Suprapubic skin (tissue), 4 donors: ENCODE data around the gene BCKDHA. TPM values are rescaled to one million over a fixed set of nuclear protein-coding genes. Genes with fewer than 3 reads are reported as not detected.
"Not testable (repeated sequence)": the region's sequence is repeated elsewhere in the genome, so short reads cannot be mapped to it uniquely, and the experiment has no call there.

Source experiments
- DNase-seq, 2 donors: peaks; one replicate each; pipeline ENCODE4 v3.0.0-alpha.2; 2019; ENCODE audit warnings: low spot score in 2 of 2
- H3K27ac ChIP-seq: fragments of 200-600 bp; sonication (generic); one replicate; pipeline ENCODE4 v1.5.1; 2019
- H3K27me3 ChIP-seq: fragments of 200-600 bp; sonication (generic); one replicate; pipeline ENCODE4 v1.5.1; 2019
- H3K36me3 ChIP-seq: fragments of 200-600 bp; sonication (generic); one replicate; pipeline ENCODE4 v1.5.1; 2019
- H3K4me1 ChIP-seq: fragments of 200-600 bp; sonication (generic); one replicate; pipeline ENCODE4 v1.5.1; 2019
- H3K4me3 ChIP-seq: fragments of 200-600 bp; sonication (generic); one replicate; pipeline ENCODE4 v1.5.1; 2019; ENCODE audit warnings: mild to moderate bottlenecking
- H3K9me3 ChIP-seq: fragments of 200-600 bp; sonication (generic); one replicate; pipeline ENCODE4 v1.5.1; 2019
- EP300 ChIP-seq: sonication (generic); formaldehyde crosslinking; IDR thresholded peaks from one replicate; pipeline ENCODE4 v1.6.1; 2017; ENCODE audit warnings: antibody characterized with exemption
- POLR2A ChIP-seq, 2 donors: fragments of 450-650 bp; IDR thresholded peaks; one replicate each; pipeline ENCODE4 v1.6.1; 2017; ENCODE audit warnings: antibody characterized with exemption in 2 of 2, mild to moderate bottlenecking in 2 of 2, moderate library complexity in 2 of 2
- POLR2AphosphoS5 ChIP-seq, 3 donors: sonication (generic); formaldehyde crosslinking; IDR thresholded peaks; one replicate each; pipeline ENCODE4 v1.6.1; 2017; ENCODE audit warnings: antibody characterized with exemption in 3 of 3
- WGBS: methylation state at CpG from one replicate; pipeline ENCODE4 v1.1.5; 2018; 5-methylcytosine and 5-hydroxymethylcytosine counted together
- total RNA-seq, 4 donors: library from RNA; depleted of rRNA; stranded (reverse); fragments of >200 nt; gene quantifications; one replicate each; pipeline ENCODE4 v1.1.0, GENCODE V29; 2016
- TF ChIP-seq, protein P1 (sequence below), 2 donors: fragments of 200-600 bp in 1 of 2; fragments of 450-650 bp in 1 of 2; sonication (generic) in 1 of 2; IDR thresholded peaks; one replicate each; pipeline ENCODE4 v1.5.1; 2016 to 2019; ENCODE audit warnings: antibody characterized with exemption in 2 of 2, mild to moderate bottlenecking in 1 of 2, moderate library complexity in 1 of 2

Gene BCKDHA
- total RNA-seq, 4 donors from 2014 or later, result 49.7 to 112 (median 76.2) TPM

GRCh38 chr19:41457241-41457640, 59.6 kb downstream of the BCKDHA start:
- H3K27ac ChIP-seq, result no peak overlapping the region
- no peak for TF ChIP-seq POLR2AphosphoS5 (IDR thresholded peaks at IDR 0.05)
- TF ChIP-seq, protein P1, sequence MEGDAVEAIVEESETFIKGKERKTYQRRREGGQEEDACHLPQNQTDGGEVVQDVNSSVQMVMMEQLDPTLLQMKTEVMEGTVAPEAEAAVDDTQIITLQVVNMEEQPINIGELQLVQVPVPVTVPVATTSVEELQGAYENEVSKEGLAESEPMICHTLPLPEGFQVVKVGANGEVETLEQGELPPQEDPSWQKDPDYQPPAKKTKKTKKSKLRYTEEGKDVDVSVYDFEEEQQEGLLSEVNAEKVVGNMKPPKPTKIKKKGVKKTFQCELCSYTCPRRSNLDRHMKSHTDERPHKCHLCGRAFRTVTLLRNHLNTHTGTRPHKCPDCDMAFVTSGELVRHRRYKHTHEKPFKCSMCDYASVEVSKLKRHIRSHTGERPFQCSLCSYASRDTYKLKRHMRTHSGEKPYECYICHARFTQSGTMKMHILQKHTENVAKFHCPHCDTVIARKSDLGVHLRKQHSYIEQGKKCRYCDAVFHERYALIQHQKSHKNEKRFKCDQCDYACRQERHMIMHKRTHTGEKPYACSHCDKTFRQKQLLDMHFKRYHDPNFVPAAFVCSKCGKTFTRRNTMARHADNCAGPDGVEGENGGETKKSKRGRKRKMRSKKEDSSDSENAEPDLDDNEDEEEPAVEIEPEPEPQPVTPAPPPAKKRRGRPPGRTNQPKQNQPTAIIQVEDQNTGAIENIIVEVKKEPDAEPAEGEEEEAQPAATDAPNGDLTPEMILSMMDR (IDR thresholded peaks at IDR 0.05), result no peak
- no peak for TF ChIP-seq POLR2A (IDR thresholded peaks at IDR 0.05)
- no peak for TF ChIP-seq EP300
- H3K4me3 ChIP-seq, result no peak overlapping the region
- no peaks in the 10 kb centered on the region for H3K9me3 ChIP-seq
- H3K36me3 ChIP-seq, result no peaks in the 10 kb centered on the region
- peaks cover 32% of the 10 kb centered on the region for H3K27me3 ChIP-seq
- no peak for DNase-seq
- H3K4me1 ChIP-seq, result peaks cover 12% of the 10 kb centered on the region
- WGBS, result 50% methylated on average over 1 of the region's 1 CpG

GRCh38 chr19:41462497-41462896, 64.9 kb downstream of the BCKDHA start:
- WGBS, result 52% methylated on average over 6 of the region's 6 CpGs
- no peak for DNase-seq
- Histone ChIP-seq H3K4me1 (no peaks in the 10 kb centered on the region), H3K4me3 (no peak overlapping the region), H3K27ac (no peak overlapping the region), H3K27me3 (peaks cover 72% of the 10 kb centered on the region), H3K9me3 (no peaks in the 10 kb centered on the region), H3K36me3 (no peaks in the 10 kb centered on the region)
- TF ChIP-seq EP300, result no peak
- TF ChIP-seq POLR2AphosphoS5 (IDR thresholded peaks at IDR 0.05), result no peak
- TF ChIP-seq POLR2A (IDR thresholded peaks at IDR 0.05), result no peak

GRCh38 chr19:41463257-41464256, 65.9 kb downstream of the BCKDHA start:
- not testable (repeated sequence) for H3K4me3 ChIP-seq, H3K4me1 ChIP-seq, H3K36me3 ChIP-seq, DNase-seq, H3K27ac ChIP-seq, H3K9me3 ChIP-seq
- 79% methylated on average over 22 of the region's 22 CpGs for WGBS
- H3K27me3 ChIP-seq, result peaks cover 74% of the 10 kb centered on the region

Other genes with a start within 250 kb of the BCKDHA start
- gene CYP2S1, start 204.6 kb upstream of the BCKDHA start, total RNA-seq, result 1 to 10 TPM; 1.8 to 6.5 (median 2.5) TPM
- gene AXL, start 178.6 kb upstream of the BCKDHA start, total RNA-seq, result 10 to 100 TPM; 18.2 to 35.8 (median 28.3) TPM
- gene HNRNPUL1, start 133.4 kb upstream of the BCKDHA start, total RNA-seq, result 100 to 1,000 TPM; 140 to 213 (median 188) TPM
- 10 to 100 TPM; 13.4 to 30.0 (median 18.5) TPM for gene CCDC97, start 87.6 kb upstream of the BCKDHA start, total RNA-seq
- 10 to 100 TPM; 16.4 to 19.9 (median 17.4) TPM for gene TGFB1, start 43.9 kb upstream of the BCKDHA start, total RNA-seq
- 1 to 10 TPM; 2.8 to 9.3 (median 4.8) TPM for gene B9D2, start 33.7 kb upstream of the BCKDHA start, total RNA-seq
- gene TMEM91, start 21.3 kb upstream of the BCKDHA start, total RNA-seq, result 100 to 1,000 TPM in 2 of 4 donors, 10 to 100 TPM in 2; 29.6 to 109 (median 88.1) TPM
- 10 to 100 TPM; 23.0 to 51.5 (median 31.9) TPM for gene EXOSC5, start 459 bp upstream of the BCKDHA start, total RNA-seq
- gene B3GNT8, start 29.6 kb downstream of the BCKDHA start, total RNA-seq, result 1 to 10 TPM; 4.7 to 9.6 (median 6.2) TPM
- gene DMAC2, start 42.1 kb downstream of the BCKDHA start, total RNA-seq, result 10 to 100 TPM; 26.1 to 36.4 (median 34.2) TPM
- not detected for gene ERICH4, start 45.3 kb downstream of the BCKDHA start, total RNA-seq
- gene CEACAM21, start 178.3 kb downstream of the BCKDHA start, total RNA-seq, result 1 to 10 TPM in 1 of 4 donors, not detected in 3; 2.3 TPM
- 1 to 10 TPM in 1 of 4 donors, not detected in 3; 1.9 TPM for gene CEACAM4, start 229.3 kb downstream of the BCKDHA start, total RNA-seq